HFFc6 (cell line): Measurements from ENCODE around the gene MYRF. TPM values are rescaled to one million over a fixed set of nuclear protein-coding genes. Genes with fewer than 3 reads are reported as not detected.

Experiments used
- DNase-seq: peaks from one replicate; pipeline ENCODE4 v3.0.0-alpha.2; 2018
- H3K27ac Mint-ChIP-seq: 2 replicates; pipeline ENCODE4 v1.8.0; 2020; ENCODE audit warnings: mild to moderate bottlenecking, mixed read lengths
- H3K27me3 Mint-ChIP-seq: 2 replicates; pipeline ENCODE4 v1.8.0; 2021; ENCODE audit warnings: mild to moderate bottlenecking, moderate library complexity, mixed read lengths; ENCODE audit not compliant: insufficient read depth
- H3K36me3 Mint-ChIP-seq: 2 replicates; pipeline ENCODE4 v1.8.0; 2021; ENCODE audit warnings: low read depth, mixed read lengths
- H3K4me1 Mint-ChIP-seq: 2 replicates; pipeline ENCODE4 v1.8.0; 2020; ENCODE audit warnings: low read depth, mixed read lengths
- H3K4me3 Mint-ChIP-seq: 2 replicates; pipeline ENCODE4 v1.8.0; 2020; ENCODE audit warnings: mild to moderate bottlenecking, moderate library complexity, mixed read lengths
- H3K9me3 Mint-ChIP-seq: 2 replicates; pipeline ENCODE4 v1.8.0; 2020; ENCODE audit warnings: mild to moderate bottlenecking, mixed read lengths
- total RNA-seq, 6 experiments: library from RNA; stranded (reverse); fragmentation: NEBNext Ultra II Directional; extraction: Animal tissue kit (Norgen Biotek cat#: 25700); gene quantifications; 2 replicates in 1 of 6; 3 replicates in 5 of 6; pipeline ENCODE4 v1.2.3, GENCODE V29; 2021
- TF ChIP-seq, protein P1 (sequence below): fragments of 200-600 bp; sonication (generic); IDR thresholded peaks from 2 replicates; pipeline ENCODE4 v1.5.0; 2021; ENCODE audit warnings: antibody characterized with exemption, mild to moderate bottlenecking

MYRF gene
- total RNA-seq, 6 experiments from 2014 or later = 0.24 to 0.67 (median 0.53) TPM

DNA sequence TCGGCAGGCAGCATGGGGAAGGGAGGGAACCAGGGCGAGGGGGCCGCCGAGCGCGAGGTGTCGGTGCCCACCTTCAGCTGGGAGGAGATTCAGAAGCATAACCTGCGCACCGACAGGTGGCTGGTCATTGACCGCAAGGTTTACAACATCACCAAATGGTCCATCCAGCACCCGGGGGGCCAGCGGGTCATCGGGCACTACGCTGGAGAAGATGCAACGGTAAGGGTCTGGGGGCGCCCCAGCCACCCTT lies 75.9 kb downstream of the MYRF start:
- Mint-ChIP-seq H3K4me3 (peak overlapping the region; percentile 91), H3K4me1 (peaks cover 29% of the 10 kb centered on the region), H3K9me3 (no peaks in the 10 kb centered on the region), H3K27ac (peak overlapping the region; percentile 73), H3K27me3 (peaks cover 2% of the 10 kb centered on the region), H3K36me3 (no peaks in the 10 kb centered on the region)
- TF ChIP-seq, protein P1, sequence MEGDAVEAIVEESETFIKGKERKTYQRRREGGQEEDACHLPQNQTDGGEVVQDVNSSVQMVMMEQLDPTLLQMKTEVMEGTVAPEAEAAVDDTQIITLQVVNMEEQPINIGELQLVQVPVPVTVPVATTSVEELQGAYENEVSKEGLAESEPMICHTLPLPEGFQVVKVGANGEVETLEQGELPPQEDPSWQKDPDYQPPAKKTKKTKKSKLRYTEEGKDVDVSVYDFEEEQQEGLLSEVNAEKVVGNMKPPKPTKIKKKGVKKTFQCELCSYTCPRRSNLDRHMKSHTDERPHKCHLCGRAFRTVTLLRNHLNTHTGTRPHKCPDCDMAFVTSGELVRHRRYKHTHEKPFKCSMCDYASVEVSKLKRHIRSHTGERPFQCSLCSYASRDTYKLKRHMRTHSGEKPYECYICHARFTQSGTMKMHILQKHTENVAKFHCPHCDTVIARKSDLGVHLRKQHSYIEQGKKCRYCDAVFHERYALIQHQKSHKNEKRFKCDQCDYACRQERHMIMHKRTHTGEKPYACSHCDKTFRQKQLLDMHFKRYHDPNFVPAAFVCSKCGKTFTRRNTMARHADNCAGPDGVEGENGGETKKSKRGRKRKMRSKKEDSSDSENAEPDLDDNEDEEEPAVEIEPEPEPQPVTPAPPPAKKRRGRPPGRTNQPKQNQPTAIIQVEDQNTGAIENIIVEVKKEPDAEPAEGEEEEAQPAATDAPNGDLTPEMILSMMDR = no peak
- DNase-seq = no peak

DNA sequence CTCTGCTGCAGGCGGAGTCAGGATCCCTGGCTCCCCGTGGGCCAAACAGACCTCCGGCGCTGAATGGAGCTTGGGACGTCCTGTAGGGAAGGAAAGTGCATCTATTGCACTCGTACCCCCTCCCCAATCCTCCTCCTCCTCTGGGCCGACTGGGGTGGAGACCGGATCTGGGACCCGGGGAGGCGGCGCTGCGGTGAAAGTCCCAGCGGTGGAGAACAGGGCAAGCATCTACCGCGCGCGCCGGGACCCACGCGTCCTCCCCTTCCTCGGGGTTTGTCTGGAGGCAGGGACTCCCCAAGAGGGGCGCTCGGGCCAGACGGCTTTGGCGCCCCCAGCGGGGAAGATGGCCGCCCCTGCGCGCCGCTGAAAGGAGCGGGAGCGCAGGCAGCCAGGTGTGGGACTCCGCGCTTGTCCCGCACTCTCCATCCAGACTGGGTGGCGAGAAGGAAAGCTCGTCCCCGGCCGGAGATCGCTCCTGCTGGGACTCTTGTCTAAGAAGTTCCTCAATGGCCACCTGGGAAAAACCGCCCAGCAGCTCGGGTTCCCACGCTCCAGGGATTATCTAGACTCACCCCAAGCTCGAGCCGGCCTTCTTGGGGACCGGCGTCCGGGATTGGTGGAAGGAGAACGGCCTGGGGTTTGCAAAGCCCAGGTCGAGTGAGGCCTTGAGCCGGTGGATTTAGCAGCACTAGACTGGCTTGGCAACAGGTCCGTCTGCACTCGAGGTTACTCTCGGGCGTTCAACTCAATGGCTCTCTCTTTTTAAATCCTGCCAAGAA lies 76.4 kb downstream of the MYRF start:
- no peaks in the 10 kb centered on the region for H3K9me3 Mint-ChIP-seq
- H3K27me3 Mint-ChIP-seq = peaks cover 2% of the 10 kb centered on the region
- no peak for DNase-seq
- H3K27ac Mint-ChIP-seq = peak overlapping the region; percentile 33; the same call in 1 of the 2 replicates
- TF ChIP-seq, protein P1 = peak; percentile 74
- peaks cover 34% of the 10 kb centered on the region for H3K4me1 Mint-ChIP-seq
- H3K36me3 Mint-ChIP-seq = no peaks in the 10 kb centered on the region
- peak overlapping the region; percentile 91 for H3K4me3 Mint-ChIP-seq

DNA sequence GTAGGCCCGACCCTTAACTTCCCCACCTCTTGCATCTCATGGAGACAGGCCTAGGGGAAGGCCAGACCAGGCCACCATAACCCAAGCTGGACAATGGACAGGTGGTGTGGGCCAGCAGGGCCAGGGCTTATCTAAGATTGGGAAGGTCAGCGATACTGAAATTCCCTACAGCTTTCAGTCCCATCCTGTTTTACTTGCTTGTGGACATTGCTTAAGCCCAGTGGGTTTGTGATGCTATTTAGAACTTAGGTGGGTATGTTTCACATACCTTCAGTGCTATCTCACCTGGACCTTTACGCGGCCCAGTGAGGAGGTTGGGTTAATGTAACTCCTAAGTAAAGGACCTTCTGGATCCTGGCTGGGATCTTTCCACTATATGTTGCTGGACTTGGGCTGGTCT lies 77.4 kb downstream of the MYRF start:
- H3K9me3 Mint-ChIP-seq = no peaks in the 10 kb centered on the region
- H3K27me3 Mint-ChIP-seq = peaks cover 2% of the 10 kb centered on the region
- no peaks in the 10 kb centered on the region for H3K36me3 Mint-ChIP-seq
- TF ChIP-seq, protein P1 = no peak
- DNase-seq = no peak
- no peak overlapping the region for H3K27ac Mint-ChIP-seq
- peak overlapping the region; percentile 91 for H3K4me3 Mint-ChIP-seq
- H3K4me1 Mint-ChIP-seq = peaks cover 44% of the 10 kb centered on the region

DNA sequence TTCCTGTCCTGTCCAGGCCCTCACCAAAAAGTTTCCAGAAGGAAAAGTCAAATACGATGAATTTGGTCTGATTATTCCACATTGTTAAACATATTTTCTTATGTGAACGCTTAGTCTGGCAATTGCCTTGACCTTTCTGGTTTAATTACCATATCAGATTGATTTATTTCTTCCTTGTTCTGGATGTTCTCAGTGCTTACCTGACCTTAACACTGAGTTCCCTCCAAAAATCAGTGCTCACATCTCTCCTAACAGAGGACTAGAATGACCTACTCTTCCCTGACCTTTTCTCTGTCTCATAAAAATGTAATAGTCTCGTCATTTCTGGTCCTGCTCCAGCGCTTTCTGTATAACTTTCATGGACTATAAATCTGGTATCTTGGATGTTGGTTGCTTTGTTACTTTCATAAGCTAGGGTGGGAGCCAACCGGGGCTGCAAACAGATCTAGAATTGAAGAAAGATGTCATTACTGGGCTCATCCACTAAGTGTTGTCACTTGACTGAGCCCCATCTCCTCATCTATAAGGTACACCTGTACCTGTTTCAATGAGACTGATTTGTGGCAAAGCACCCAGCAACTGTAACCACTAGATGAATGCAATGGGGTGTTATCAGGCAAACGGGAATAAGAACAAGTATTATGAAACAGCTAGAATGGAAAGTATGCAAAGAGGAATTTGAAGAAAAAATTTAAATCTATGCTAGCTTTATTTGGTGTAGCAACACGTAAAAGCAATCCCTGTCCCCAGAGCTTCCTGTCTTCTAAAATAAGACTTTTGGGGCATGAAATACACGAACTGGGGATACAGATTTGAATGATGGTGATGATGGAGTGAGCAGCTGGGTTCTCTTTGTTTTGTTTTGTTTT lies 78.0 kb downstream of the MYRF start:
- Mint-ChIP-seq H3K36me3 (no peaks in the 10 kb centered on the region), H3K27me3 (peaks cover 2% of the 10 kb centered on the region), H3K9me3 (no peaks in the 10 kb centered on the region), H3K4me3 (peak overlapping the region; percentile 39), H3K27ac (peak overlapping the region; percentile 63), H3K4me1 (peaks cover 51% of the 10 kb centered on the region)
- peak; percentile 31 for DNase-seq
- TF ChIP-seq, protein P1 = no peak

DNA sequence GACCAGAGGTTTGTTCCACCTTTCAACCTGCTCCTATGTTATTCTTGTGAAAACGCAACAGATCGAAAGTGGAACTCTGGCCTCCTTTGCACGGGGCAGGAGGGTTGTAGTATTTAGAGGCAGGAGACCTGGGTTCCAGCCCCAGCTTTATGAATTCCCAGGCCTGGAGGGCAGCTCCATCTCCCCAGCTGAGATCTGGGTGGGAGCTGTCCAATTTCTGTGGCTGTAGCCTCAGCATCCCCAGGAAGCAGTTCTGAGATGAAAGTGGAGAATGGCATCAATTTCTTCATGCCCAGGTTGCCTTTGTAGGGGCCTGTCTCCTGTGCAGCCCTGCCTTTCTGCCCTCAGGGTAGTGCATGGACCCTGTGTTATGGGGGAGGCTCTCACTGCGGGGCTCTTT lies 79.8 kb downstream of the MYRF start:
- Mint-ChIP-seq H3K9me3 (no peaks in the 10 kb centered on the region), H3K27me3 (peaks cover 2% of the 10 kb centered on the region), H3K36me3 (no peaks in the 10 kb centered on the region), H3K27ac (no peak overlapping the region), H3K4me3 (no peak overlapping the region), H3K4me1 (peaks cover 50% of the 10 kb centered on the region)
- TF ChIP-seq, protein P1 = no peak
- no peak for DNase-seq
